ENCODE data around the gene TYSND1. TPM values are rescaled to one million over a fixed set of nuclear protein-coding genes. Genes with fewer than 3 reads are reported as not detected.
"Not testable (repeated sequence)": the region's sequence is repeated elsewhere in the genome, so short reads cannot be mapped to it uniquely, and the experiment has no call there.

TYSND1 gene
- polyA plus RNA-seq, 1 donor: 4.2 TPM

GRCh38 chr10:70163448-70163847 lies 16.9 kb upstream of the TYSND1 start:
- DNase-seq (ENCODE audit: low read depth): no peak

- no peak for DNase-seq (ENCODE audit: low read depth)
Measured at GRCh38 chr10:70162892-70163201, 16.3 kb upstream of the TYSND1 start.

GRCh38 chr10:70162151-70162891 lies 15.8 kb upstream of the TYSND1 start:
- no peak for DNase-seq (ENCODE audit: low read depth)

DNA sequence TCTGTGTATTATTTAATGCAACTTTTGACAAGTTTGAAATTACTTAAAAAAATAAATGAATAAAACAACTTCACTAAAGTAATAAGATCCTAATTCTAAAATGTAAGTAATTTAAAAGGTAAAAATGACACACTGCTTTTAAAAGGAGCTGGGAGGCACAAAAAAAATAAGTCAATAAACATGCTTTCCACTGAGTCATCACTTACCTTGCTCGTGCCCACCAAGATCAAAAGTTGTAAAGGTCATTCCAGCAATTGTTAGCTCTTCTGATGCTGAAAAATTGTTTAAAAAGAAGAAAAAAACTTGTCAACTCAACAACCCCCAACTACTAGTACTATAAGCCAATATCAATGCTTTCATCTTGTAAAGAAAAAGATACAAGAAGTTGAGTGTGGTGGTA lies 14.3 kb upstream of the TYSND1 start:
- DNase-seq (ENCODE audit: low read depth): no peak

DNA sequence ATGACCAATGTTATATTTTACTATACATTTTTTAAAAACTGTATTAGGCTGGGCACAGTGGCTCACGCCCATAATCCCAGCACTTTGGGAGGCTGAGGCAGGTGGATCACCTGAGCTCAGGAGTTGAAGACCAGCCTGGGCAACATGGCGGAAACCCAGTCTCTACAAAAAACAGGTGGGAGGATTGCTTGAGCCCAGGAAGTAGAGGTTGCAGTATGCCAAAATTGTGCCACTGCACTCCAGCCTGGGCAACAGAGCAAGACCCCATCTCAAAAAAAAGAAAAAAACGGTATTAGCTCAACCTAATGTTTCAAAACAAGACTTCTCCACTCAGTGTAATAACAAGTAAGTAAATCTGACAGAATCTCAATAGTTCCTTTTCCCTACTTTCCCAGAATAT lies 12.9 kb upstream of the TYSND1 start:
- not testable (repeated sequence) for DNase-seq (ENCODE audit: low read depth)

GRCh38 chr10:70158113-70158512 lies 11.6 kb upstream of the TYSND1 start:
- no peak for DNase-seq (ENCODE audit: low read depth)

GRCh38 chr10:70155255-70155838 lies 8.8 kb upstream of the TYSND1 start:
- DNase-seq (ENCODE audit: low read depth): no peak

DNA sequence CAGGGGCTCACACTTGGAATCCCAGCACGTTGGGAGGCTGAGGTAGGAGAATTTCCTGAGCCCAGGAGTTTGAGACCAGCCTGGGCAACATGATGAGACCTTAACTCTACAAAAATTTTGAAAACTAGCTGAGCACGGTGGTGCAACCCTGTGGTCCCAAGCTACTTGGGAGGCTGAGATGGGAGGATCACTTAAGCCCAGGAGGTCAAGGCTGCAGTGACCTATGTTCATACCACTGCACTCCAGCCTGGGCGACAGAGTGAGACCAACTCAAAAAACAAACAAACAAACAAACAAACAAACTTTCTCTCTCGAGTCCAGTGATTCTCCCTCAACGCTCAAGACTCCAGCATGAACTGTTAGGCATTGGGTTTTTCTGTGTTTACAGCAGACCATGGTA lies 2.0 kb upstream of the TYSND1 start:
- DNase-seq (ENCODE audit: low read depth): no peak

DNA sequence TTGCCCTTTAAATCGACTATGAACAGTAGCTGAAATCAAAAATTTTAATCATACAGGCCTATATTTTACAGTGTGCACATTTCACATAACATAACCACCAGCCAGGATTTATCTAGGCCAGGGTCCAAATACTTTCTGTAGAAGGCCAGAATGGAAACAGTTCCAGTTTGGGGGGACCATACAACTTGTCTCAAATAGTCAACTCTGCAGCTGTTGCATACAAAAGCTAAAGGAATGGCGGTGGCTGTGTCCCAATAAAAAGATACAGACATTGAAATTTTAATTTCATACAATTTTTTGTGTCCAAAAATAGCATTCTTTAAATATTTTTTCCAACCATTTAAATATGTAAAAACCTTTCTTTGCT lies 742 bp upstream of the TYSND1 start:
- DNase-seq (ENCODE audit: low read depth): no peak

DNA sequence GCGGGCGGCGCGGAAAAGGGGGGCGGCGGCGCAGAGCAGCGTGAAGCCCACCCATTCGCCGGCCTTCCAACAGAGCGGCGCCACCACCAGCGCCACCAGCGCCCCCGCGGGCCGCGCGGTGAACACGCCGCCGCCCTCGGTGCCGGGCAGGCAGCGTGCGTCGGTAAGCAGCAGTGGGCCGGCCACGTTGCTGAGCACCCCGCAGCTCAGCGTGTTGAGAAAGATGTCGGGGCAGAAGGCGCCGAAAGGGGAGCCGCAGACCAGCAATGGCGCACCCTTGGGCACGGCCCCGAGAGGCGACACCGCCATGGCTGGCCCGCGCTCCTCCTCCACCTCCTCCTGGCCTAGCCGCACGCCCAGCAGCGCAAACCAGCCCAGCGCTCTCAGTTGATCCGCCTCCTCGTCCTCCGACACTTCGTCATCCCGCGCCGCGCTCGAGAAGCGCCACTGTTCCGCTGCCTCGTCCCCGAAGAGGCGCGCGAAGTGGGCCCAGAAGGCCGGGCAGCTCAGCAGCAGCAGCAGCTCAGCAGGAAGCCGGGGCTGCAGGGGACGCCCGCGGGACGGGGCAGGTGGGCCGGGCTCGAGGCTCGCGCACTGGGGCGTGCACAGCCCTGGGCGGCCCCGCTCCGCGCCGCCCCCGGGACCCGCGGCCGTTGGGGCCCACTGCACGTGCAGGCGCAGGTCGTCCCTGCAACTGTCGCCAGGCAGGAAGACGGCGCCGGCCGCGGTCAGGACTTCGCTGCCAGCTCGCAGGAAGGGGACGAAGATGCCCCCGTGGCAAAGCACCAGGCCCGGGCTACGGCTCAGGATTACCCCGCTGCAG lies 623 bp downstream of the TYSND1 start:
- DNase-seq (ENCODE audit: low read depth): no peak

GRCh38 chr10:70145166-70145665 lies 1.3 kb downstream of the TYSND1 start:
- DNase-seq (ENCODE audit: low read depth): no peak

DNA sequence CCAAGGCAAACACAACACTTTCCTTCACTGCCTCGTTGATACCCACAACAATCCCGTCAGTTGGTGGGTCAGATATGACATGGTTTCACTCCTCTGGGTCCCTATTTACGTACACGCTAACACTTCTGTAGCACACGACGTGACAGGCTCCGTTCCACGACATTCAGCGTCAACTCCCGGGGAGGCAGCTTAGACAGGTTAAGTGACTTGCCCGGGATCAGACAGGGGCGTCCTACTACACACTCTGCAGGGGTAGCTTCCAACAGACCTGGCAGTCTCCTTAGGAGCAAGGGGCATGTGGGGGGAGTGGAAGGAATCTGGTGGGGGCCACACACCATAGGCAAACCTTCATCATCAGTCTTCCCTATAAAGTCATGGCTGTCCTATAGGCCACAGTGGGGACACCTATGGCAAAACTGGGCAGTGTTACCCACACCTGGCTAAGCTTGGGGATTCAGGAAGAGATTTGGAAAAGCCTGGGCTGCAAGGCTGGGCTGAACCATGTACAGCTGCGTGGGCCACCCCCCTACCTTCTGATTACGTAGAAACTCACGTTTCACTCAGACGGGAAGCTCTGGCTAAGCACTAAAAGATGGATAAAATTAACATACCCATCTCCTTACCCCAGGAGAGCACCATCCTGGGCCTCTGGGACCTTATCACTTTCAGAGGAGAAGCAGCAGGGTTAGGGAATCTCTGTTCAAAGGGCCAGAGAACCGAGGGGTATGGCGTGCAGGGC lies 2.0 kb downstream of the TYSND1 start:
- no peak for DNase-seq (ENCODE audit: low read depth)

GRCh38 chr10:70142555-70142954 lies 3.9 kb downstream of the TYSND1 start:
- DNase-seq (ENCODE audit: low read depth): no peak

DNA sequence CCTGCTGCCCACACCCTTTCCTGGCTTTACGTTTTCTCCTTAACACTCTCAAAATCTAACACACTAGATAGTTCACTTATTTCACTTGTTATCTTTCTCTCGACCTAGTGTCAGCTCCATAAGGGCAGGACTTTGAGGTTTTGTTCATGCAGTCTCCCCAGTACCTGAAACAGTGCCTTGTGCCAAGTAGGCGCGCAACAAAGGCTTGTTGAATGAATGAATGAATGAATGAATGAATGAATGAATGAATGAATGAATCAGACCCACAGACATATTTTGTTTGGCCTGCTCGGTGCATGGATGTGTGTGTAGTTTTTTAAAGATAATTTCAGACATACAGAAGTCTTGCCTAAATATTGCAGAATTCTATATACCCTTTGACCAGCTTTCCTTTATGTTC lies 6.2 kb downstream of the TYSND1 start:
- DNase-seq (ENCODE audit: low read depth): no peak

- no peak for DNase-seq (ENCODE audit: low read depth)
Measured at GRCh38 chr10:70139997-70140250, 6.6 kb downstream of the TYSND1 start.

DNA sequence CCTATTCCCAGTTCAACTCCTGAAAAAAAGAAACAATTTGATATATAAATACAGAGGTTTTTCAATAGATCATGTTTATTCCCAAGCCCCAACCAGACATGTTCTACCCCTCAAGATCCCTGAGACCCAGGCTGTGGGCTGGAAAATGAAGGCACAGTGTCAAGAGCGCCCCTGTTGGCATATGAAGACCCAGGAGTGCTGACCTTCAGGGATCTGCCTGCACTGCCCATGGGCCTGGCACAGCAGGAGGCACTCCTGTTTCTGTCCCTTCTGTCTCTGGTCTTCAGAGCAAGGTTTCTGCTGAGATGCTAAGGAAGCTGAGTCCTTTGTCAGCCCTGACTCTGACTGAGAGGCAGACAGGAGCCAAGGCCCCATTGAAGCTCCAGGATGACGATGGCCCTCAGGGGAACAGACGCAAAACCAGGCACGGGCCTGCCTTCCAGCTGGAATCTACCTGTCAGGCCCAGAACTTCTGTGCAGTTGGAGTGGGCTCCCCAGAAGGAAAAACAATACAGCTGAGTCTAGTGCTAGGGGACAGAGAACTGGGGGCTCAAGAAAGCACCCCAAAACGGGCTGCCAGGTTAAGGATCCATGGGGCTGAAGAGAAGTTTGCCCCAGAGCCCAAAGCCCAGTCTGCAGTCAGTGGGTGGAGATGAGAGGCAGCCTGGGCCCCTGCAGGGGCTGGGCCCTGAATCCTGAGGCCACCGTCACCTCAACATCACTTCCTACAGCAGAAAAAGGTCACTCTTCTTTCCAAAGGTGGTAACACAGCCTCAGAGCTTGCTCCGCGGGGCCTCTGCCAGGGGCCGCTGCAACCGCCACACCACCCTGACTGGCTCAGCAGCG lies 7.1 kb downstream of the TYSND1 start:
- no peak for DNase-seq (ENCODE audit: low read depth)

DNA sequence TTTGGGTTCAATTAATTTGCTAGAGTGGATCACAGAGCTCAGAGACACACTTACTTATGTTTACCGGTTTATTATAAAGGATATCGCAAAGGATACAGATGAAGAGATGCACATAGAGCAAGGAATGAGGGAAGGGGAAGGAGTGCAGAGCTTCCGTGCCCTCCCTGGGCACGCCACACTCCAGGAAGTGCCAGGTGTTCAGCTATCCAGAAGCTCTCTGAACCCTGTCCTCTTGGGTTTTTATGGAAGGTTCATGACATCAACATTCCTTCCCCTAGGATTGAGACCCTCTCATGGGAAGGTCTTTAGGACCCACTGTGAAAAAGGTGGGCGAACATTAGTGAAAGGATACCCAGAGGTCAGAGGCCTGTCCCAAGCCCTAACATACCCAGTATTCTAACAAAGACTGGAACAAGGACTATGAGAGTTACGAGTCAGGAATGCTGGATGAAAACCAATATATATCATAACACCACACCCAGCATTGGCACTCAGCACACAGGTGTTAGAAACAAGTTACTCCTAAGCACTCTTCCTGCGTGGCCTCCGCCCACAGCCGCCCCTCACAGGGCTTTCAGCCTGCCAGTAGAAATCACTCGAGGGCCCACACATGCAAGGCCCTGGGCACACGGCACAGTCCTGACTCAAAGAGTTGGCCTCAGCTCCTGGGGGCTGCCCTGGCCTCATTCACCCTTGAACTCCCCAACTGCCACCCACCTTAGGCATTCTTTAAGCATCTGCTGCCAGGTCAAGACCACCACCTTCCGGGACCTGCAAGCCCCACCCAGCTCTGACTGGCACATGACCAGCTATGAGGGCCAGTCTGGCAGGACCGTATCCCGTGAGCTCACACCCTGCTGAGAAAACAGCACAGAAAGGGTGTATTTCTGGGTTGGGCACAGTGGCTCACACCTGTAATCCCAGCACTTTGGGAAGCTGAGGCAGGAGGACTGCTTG lies 8.3 kb downstream of the TYSND1 start:
- DNase-seq (ENCODE audit: low read depth): no peak

DNA sequence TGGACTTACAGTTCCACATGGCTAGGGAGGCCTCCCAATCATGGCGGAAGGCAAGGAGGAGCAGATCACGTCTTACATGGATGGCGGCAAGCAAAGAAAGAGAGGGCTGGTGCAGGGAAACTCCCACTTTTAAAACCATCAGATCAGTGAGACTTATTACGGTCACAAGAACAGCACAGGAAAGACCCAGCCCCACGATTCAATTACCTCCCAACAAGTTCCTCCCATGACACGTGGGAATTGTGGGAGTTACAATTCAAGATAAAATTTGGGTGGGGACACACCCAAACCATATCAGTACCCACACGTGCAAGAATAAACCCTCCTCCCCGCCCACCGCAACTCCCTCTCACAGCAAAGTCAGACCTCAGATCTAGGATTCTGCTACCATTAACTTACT lies 9.4 kb downstream of the TYSND1 start:
- no peak for DNase-seq (ENCODE audit: low read depth)

DNA sequence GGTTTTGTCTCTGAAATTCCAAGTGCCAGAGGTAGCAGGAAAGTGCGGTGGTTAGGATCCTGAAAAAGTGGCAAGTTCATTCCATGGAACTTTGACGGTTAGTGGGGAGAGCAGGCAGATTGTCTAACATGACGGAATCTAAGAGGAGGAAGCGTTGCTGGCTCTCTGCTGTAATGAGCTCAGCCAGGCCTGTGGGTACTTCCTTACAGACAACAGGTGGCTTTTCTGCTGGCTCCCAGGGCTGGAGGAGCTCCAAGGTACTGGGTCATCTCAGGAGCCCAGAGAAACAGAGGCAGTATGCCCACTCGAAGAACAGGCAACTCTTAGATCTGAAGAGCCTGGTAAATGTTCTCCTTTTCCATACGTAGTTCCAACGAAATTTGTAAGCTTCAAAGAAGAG lies 10.8 kb downstream of the TYSND1 start:
- no peak for DNase-seq (ENCODE audit: low read depth)

DNA sequence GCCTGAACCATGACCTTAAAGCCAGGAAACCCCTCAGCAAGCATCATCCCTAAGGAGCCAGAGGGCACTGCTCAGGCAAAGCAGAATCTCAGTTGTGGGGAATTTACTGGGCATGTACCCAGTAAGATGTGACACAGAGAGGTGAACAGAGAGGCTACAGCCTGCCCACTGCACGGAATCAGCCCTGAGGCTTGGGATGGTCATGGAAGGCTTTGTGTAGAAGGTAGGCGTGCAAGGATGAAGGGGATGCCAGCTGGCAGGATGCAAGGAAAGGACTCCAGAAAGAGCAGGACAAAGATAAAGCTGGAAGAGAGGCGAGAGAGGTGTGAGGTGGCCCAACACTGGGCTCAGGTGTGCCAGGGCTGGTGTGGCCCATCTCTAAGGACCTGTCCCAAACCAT lies 11.5 kb downstream of the TYSND1 start:
- no peak for DNase-seq (ENCODE audit: low read depth)
